ENCODE data around the gene MSRB2.
"Not testable (repeated sequence)": the region's sequence is repeated elsewhere in the genome, so short reads cannot be mapped to it uniquely, and the experiment has no call there.

The MSRB2 gene

DNA sequence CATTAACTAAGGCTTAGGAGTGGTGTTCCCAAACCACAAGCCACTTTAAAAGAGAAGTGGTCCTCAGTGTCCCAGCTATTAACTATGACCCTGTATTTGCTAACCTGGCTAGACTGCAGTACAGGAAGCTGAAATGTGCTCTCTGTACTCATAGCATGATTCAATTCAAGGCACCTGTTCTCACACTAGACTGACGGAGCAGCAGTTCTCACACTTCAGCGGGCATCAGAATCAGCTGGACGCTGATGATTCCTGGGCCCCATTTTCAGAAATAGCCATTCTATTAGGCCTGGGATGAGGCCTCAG is 24.5 kb upstream of the MSRB2 start:
- in situ Hi-C loops (cut with MboI; ENCODE audit: low pct_unique_long_range_greater_than_20kb, low sequenced_read_pairs, unreplicated experiment) = no loop called here
- TF ChIP-seq CTCF (IDR thresholded peaks at IDR 0.05; ENCODE audit: extremely low read depth, insufficient read depth, missing control alignments) = no peak
- DNase-seq (ENCODE audit: low spot score) = no peak

GRCh38 chr10:23072593-23072992 is 22.8 kb upstream of the MSRB2 start:
- in situ Hi-C loops (cut with MboI; ENCODE audit: low pct_unique_long_range_greater_than_20kb, low sequenced_read_pairs, unreplicated experiment); DNase-seq (ENCODE audit: low spot score): not testable (repeated sequence)

DNA sequence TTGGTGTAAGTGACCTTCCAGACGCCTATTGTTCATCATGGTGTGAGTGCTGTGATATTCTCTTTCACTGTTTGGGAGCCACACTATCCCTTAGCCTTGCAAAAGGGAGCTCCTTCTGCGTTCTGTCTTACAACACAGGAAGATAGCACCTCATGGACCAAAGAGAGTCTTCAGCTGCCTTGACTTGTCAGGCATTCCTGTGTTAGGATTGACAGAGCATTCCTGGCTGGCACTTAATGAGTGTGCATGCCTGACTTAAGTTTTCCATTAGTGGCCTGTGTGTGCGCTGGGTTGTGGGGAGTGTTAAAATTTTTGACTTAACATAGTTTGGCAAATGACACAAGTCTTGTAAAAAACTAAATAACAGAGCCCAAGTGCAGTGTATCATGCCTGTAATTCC is 21.9 kb upstream of the MSRB2 start:
- DNase-seq (ENCODE audit: low spot score) = no peak
- TF ChIP-seq CTCF (IDR thresholded peaks at IDR 0.05; ENCODE audit: extremely low read depth, insufficient read depth, missing control alignments) = no peak
- in situ Hi-C loops (cut with MboI; ENCODE audit: low pct_unique_long_range_greater_than_20kb, low sequenced_read_pairs, unreplicated experiment) = no loop called here

- in situ Hi-C loops (cut with MboI; ENCODE audit: low pct_unique_long_range_greater_than_20kb, low sequenced_read_pairs, unreplicated experiment) = no loop called here
- no peak for DNase-seq (ENCODE audit: low spot score)
- no peak for TF ChIP-seq CTCF (IDR thresholded peaks at IDR 0.05; ENCODE audit: extremely low read depth, insufficient read depth, missing control alignments)
These were observed 19.7 kb upstream of the MSRB2 start for GRCh38 chr10:23075672-23076071.

GRCh38 chr10:23078114-23078513 is 17.3 kb upstream of the MSRB2 start:
- no peak for TF ChIP-seq CTCF (IDR thresholded peaks at IDR 0.05; ENCODE audit: extremely low read depth, insufficient read depth, missing control alignments)
- in situ Hi-C loops (cut with MboI; ENCODE audit: low pct_unique_long_range_greater_than_20kb, low sequenced_read_pairs, unreplicated experiment) = no loop called here
- no peak for DNase-seq (ENCODE audit: low spot score)

DNA sequence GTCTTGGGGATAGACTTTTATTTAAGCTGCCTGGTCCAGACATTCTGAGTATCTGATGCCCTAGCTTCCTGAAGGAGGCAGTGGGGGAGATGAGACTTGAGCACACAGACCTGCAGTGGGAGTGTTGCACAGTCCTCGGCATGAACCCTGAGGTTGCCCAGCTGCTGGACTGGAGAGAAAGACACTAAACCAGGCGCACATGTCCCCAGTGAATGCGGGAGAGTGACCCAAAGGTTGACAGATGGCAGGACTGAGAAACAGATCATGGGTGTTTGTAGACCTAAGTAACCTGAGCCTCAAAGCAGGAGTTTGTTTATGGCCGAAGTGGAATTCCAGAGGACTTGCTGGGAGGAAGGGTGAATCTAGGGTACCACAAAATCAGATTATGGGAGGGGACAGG is 15.7 kb upstream of the MSRB2 start:
- DNase-seq (ENCODE audit: low spot score) = no peak

DNA sequence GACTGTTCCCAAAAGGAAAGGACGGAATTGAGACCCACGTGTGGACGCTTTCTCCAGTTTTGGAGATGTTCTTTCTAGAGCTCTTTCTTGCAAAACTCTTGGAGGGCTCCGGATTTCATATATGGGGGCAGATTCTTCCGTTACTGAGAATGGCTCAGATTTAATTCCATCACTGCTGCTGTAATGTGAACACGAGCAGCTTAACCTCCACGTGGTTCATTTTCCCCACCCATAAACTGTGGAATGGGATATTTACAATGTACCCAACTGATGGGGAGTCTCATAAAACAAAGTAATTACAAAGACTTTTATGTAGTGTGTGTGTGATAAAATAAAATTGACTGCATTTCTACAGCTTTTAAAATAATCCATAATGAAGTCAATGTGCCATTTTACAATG is 15.1 kb upstream of the MSRB2 start:
- no peak for TF ChIP-seq CTCF (IDR thresholded peaks at IDR 0.05; ENCODE audit: extremely low read depth, insufficient read depth, missing control alignments)
- DNase-seq (ENCODE audit: low spot score) = no peak
- in situ Hi-C loops (cut with MboI; ENCODE audit: low pct_unique_long_range_greater_than_20kb, low sequenced_read_pairs, unreplicated experiment) = no loop called here

More for the DNA sequence above, 15.7 kb upstream of the MSRB2 start:
- no peak for TF ChIP-seq CTCF (IDR thresholded peaks at IDR 0.05; ENCODE audit: extremely low read depth, insufficient read depth, missing control alignments)
- in situ Hi-C loops (cut with MboI; ENCODE audit: low pct_unique_long_range_greater_than_20kb, low sequenced_read_pairs, unreplicated experiment) = no loop called here

Data from GM13977 (cell line).